GM12878 (cell line): ENCODE data around the gene SORBS2.

ENCODE experiments used
- CBX3 ChIP-seq: fragments of 200-600 bp; sonication (generic); IDR thresholded peaks from 2 replicates; pipeline ENCODE4 v1.6.1; 2016; ENCODE audit warnings: low read depth, borderline replicate concordance
- DPF2 ChIP-seq: fragments of 450-650 bp; IDR thresholded peaks from 2 replicates; pipeline ENCODE4 v1.6.1; 2017; ENCODE audit warnings: mild to moderate bottlenecking
- HDGF ChIP-seq: fragments of 450-650 bp; IDR thresholded peaks from 2 replicates; pipeline ENCODE4 v1.6.1; 2016; ENCODE audit warnings: antibody characterized with exemption
- NR2C1 ChIP-seq: fragments of 450-650 bp; IDR thresholded peaks from 2 replicates; pipeline ENCODE4 v1.6.1; 2017; ENCODE audit warnings: antibody characterized with exemption, mild to moderate bottlenecking, moderate library complexity
- SPI1 ChIP-seq: IDR thresholded peaks from 2 replicates; pipeline ENCODE4 v1.6.1; 2011; ENCODE audit warnings: low read depth, mild to moderate bottlenecking, low read length, moderate library complexity, borderline replicate concordance; ENCODE audit not compliant: insufficient read depth
- ZBTB33 ChIP-seq: fragments of 450-650 bp; IDR thresholded peaks from 2 replicates; pipeline ENCODE4 v1.6.1; 2017; ENCODE audit warnings: mild to moderate bottlenecking
- ZBTB40 ChIP-seq: fragments of 450-650 bp; IDR thresholded peaks from 2 replicates; pipeline ENCODE4 v1.6.1; 2016; ENCODE audit warnings: mild to moderate bottlenecking, moderate library complexity, borderline replicate concordance
- ZNF274 ChIP-seq: IDR thresholded peaks from one replicate; pipeline ENCODE4 v1.8.0; 2011; ENCODE audit not compliant: insufficient read length, insufficient read depth
- TF ChIP-seq, protein P1 (sequence below): IDR thresholded peaks from 2 replicates; pipeline ENCODE4 v1.6.1; 2011; ENCODE audit warnings: low read depth, mild to moderate bottlenecking, low read length, moderate library complexity, borderline replicate concordance; ENCODE audit errors: extremely low read depth

GRCh38 chr4:185743722-185744487 is 68.1 kb downstream of the SORBS2 start:
- TF ChIP-seq ZBTB40 (no peak), DPF2 (no peak), HDGF (no peak), ZNF274 (no peak), NR2C1 (no peak), SPI1 (no peak), ZBTB33 (no peak), CBX3 (no peak)
- TF ChIP-seq, protein P1, sequence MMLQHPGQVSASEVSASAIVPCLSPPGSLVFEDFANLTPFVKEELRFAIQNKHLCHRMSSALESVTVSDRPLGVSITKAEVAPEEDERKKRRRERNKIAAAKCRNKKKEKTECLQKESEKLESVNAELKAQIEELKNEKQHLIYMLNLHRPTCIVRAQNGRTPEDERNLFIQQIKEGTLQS: no peak
